ENCODE measurements around the gene TMEM17.

Gene TMEM17

DNA sequence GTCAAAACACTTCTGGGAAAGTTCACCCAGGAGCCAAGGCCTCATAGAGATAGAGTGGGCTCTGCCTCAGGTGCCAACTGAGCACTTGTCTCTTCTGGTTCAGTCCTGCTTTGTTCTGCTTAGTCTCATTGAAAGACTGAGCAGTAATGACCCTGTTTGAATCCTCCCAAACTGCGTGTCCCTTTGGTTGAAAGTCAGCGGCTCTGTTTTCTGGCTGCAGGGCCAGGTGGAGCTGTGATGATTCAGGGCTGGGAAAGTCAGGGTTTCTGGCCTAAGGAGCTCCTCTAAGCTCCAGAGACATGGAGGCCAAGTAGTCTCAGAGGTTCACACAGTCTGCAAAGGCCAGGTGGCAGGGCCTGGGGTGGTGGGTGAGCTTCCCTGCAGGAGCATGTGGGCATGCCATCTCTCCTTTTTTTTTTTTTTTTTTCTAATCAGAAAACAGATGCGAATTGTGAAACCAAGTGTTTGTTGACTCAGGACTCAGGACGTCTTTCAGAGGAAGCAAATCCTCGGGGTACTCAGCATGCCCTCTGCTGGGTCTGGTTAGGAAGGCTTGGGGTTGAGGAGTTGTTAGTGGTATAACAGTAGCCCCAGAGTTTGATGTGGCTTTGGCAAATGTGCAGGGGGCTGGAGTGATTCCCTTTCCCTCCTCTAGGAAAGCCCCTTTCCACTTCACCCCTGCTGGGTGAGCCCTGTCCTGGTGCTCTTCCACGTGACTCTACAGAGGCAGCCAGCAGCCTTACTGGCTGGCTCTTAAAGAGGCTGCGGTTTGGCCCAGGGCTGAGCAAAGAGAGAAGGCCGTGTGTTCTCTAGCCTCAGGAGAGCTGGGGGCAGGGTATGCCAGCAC lies 38.3 kb downstream of the TMEM17 start:
- TF ChIP-seq, protein P1, sequence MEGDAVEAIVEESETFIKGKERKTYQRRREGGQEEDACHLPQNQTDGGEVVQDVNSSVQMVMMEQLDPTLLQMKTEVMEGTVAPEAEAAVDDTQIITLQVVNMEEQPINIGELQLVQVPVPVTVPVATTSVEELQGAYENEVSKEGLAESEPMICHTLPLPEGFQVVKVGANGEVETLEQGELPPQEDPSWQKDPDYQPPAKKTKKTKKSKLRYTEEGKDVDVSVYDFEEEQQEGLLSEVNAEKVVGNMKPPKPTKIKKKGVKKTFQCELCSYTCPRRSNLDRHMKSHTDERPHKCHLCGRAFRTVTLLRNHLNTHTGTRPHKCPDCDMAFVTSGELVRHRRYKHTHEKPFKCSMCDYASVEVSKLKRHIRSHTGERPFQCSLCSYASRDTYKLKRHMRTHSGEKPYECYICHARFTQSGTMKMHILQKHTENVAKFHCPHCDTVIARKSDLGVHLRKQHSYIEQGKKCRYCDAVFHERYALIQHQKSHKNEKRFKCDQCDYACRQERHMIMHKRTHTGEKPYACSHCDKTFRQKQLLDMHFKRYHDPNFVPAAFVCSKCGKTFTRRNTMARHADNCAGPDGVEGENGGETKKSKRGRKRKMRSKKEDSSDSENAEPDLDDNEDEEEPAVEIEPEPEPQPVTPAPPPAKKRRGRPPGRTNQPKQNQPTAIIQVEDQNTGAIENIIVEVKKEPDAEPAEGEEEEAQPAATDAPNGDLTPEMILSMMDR (IDR thresholded peaks at IDR 0.05; ENCODE audit: low read depth, low read length, poor library complexity, severe bottlenecking), result no peak
- TF ChIP-seq EZH2phosphoT487 (IDR thresholded peaks at IDR 0.05; ENCODE audit: borderline replicate concordance, low read length), result no peak
- Histone ChIP-seq H3K27ac (ENCODE audit: low read depth, low read length) (no peak overlapping the region), H3F3A (ENCODE audit: control insufficient read depth, insufficient read depth) (no peaks in the 10 kb centered on the region), H3K9me3 (ENCODE audit: control insufficient read depth, insufficient read depth, low read length) (no peaks in the 10 kb centered on the region), H3K79me2 (ENCODE audit: control insufficient read depth, low read length) (no peaks in the 10 kb centered on the region), H3K36me3 (ENCODE audit: control insufficient read depth, low read length) (no peaks in the 10 kb centered on the region), H3K9me2 (replicated peaks; ENCODE audit: control insufficient read depth, low read length) (no peaks in the 10 kb centered on the region; the same call in 1 of the 2 replicates), H4K20me1 (ENCODE audit: control insufficient read depth, insufficient read depth, low read depth, low read length) (no peaks in the 10 kb centered on the region), H3K4me2 (ENCODE audit: low read length) (no peak overlapping the region), H3K27me3 (ENCODE audit: control insufficient read depth, low read length) (peaks cover 3% of the 10 kb centered on the region), H3K4me1 (ENCODE audit: control insufficient read depth, low read length) (no peaks in the 10 kb centered on the region), H3K4me3 (ENCODE audit: low read length) (no peak overlapping the region)

DNA sequence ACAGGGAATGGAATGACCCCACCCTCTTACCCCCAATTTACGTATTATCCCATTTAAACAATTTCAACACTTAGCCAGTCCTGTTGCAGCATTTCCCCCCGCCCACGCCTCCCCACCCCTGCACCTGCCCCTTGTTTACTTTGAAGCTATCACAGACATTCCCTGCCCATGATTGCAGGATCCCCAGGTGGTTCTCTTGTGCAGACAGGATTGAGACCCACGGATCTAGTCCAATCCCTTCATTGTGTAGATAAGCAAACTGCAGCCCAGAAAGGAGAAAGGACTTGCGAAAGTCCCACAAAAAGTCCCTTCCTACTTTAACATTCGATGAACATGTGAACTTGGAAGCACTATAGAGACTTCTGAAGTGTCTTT lies 38.9 kb downstream of the TMEM17 start:
- no peaks in the 10 kb centered on the region for H4K20me1 ChIP-seq (ENCODE audit: control insufficient read depth, insufficient read depth, low read depth, low read length)
- TF ChIP-seq, protein P1 (IDR thresholded peaks at IDR 0.05; ENCODE audit: low read depth, low read length, poor library complexity, severe bottlenecking), result no peak
- TF ChIP-seq EZH2phosphoT487 (IDR thresholded peaks at IDR 0.05; ENCODE audit: borderline replicate concordance, low read length), result no peak
- H3K4me2 ChIP-seq (ENCODE audit: low read length), result no peak overlapping the region
- no peaks in the 10 kb centered on the region for H3K9me2 ChIP-seq (replicated peaks; ENCODE audit: control insufficient read depth, low read length)
- no peaks in the 10 kb centered on the region for H3K79me2 ChIP-seq (ENCODE audit: control insufficient read depth, low read length)
- H3K4me3 ChIP-seq (ENCODE audit: low read length), result no peak overlapping the region
- no peak overlapping the region for H3K27ac ChIP-seq (ENCODE audit: low read depth, low read length)
- H3F3A ChIP-seq (ENCODE audit: control insufficient read depth, insufficient read depth), result no peaks in the 10 kb centered on the region
- H3K36me3 ChIP-seq (ENCODE audit: control insufficient read depth, low read length), result no peaks in the 10 kb centered on the region
- H3K9me3 ChIP-seq (ENCODE audit: control insufficient read depth, insufficient read depth, low read length), result no peaks in the 10 kb centered on the region
- H3K27me3 ChIP-seq (ENCODE audit: control insufficient read depth, low read length), result no peaks in the 10 kb centered on the region
- no peaks in the 10 kb centered on the region for H3K4me1 ChIP-seq (ENCODE audit: control insufficient read depth, low read length)

DNA sequence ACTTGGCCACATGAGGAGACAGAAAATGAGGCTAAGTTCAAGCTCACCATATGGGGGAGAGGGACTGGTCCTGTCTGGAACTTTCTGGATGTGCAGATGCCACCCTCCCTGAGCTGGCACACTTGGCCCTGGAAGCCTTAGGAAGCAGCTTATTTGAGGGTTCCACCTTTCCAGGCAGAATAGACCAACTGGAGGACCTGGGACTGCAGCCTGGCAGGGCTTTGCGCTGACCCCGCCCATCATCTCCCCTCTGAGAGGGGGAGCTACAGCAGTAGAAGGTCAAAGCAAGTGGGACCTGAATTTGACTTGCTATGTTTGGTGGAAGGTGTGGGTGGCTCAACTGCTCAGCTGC lies 39.5 kb downstream of the TMEM17 start:
- Histone ChIP-seq H3K9me3 (ENCODE audit: control insufficient read depth, insufficient read depth, low read length) (no peaks in the 10 kb centered on the region), H3F3A (ENCODE audit: control insufficient read depth, insufficient read depth) (no peaks in the 10 kb centered on the region), H3K4me3 (ENCODE audit: low read length) (no peak overlapping the region), H4K20me1 (ENCODE audit: control insufficient read depth, insufficient read depth, low read depth, low read length) (no peaks in the 10 kb centered on the region), H3K79me2 (ENCODE audit: control insufficient read depth, low read length) (no peaks in the 10 kb centered on the region), H3K27me3 (ENCODE audit: control insufficient read depth, low read length) (no peaks in the 10 kb centered on the region), H3K9me2 (replicated peaks; ENCODE audit: control insufficient read depth, low read length) (no peaks in the 10 kb centered on the region), H3K36me3 (ENCODE audit: control insufficient read depth, low read length) (no peaks in the 10 kb centered on the region), H3K4me2 (ENCODE audit: low read length) (no peak overlapping the region), H3K27ac (ENCODE audit: low read depth, low read length) (no peak overlapping the region), H3K4me1 (ENCODE audit: control insufficient read depth, low read length) (no peaks in the 10 kb centered on the region)
- TF ChIP-seq, protein P1 (IDR thresholded peaks at IDR 0.05; ENCODE audit: low read depth, low read length, poor library complexity, severe bottlenecking), result no peak
- TF ChIP-seq EZH2phosphoT487 (IDR thresholded peaks at IDR 0.05; ENCODE audit: borderline replicate concordance, low read length), result no peak
